Measurements from ENCODE around the gene CD93. TPM values are rescaled to one million over a fixed set of nuclear protein-coding genes. Genes with fewer than 3 reads are reported as not detected.

Gene CD93
- total RNA-seq, 1 donor from 2014 or later: not detected

DNA sequence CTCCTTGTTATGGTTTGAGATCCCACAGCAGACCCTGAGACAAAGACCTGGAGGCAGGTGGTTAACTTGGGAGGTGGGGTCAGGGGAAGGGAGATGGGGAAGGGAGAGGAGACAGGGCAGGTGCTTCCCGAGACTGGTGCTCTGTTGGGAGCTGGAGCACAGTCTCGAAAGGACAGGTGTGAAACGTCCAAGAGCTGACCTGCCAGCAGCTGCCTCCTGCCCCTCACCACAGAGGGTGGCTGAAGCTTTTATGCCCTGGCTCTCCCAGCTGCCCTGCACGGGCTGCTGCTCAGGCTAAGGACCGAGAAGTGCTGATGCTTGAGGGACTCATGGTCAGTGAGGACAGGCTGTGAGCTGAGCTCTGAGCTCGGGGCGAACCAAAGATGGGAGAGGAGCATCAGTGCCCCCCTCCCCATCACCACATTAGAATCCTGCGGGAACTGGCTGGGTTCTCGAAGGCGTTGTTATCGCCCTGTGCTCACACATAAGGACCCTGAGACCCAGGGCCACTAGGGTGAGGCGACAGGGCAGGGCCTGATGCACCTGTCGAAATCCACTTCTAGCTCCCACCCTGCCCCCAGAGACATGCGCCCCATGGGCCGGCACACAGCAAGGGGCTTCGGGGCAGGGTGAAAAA, 25.3 kb upstream of the CD93 start:
- TF ChIP-seq, protein P1, sequence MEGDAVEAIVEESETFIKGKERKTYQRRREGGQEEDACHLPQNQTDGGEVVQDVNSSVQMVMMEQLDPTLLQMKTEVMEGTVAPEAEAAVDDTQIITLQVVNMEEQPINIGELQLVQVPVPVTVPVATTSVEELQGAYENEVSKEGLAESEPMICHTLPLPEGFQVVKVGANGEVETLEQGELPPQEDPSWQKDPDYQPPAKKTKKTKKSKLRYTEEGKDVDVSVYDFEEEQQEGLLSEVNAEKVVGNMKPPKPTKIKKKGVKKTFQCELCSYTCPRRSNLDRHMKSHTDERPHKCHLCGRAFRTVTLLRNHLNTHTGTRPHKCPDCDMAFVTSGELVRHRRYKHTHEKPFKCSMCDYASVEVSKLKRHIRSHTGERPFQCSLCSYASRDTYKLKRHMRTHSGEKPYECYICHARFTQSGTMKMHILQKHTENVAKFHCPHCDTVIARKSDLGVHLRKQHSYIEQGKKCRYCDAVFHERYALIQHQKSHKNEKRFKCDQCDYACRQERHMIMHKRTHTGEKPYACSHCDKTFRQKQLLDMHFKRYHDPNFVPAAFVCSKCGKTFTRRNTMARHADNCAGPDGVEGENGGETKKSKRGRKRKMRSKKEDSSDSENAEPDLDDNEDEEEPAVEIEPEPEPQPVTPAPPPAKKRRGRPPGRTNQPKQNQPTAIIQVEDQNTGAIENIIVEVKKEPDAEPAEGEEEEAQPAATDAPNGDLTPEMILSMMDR (IDR thresholded peaks at IDR 0.05): no peak
- ATAC-seq (ENCODE audit: low read depth) (no peak), DNase-seq (no peak)
- ChIA-PET CTCF (no interaction called here), POLR2A (no interaction called here)
- H3K27me3 Mint-ChIP-seq: no peaks in the 10 kb centered on the region
- no peak overlapping the region for H3K4me3 Mint-ChIP-seq
- H3K4me1 Mint-ChIP-seq: no peaks in the 10 kb centered on the region
- intact Hi-C loops (cut with micrococcal nuclease): no loop called here
- no peak overlapping the region for H3K27ac Mint-ChIP-seq
- no peaks in the 10 kb centered on the region for H3K36me3 Mint-ChIP-seq (ENCODE audit: low read depth)
- H3K9me3 Mint-ChIP-seq: no peaks in the 10 kb centered on the region

DNA sequence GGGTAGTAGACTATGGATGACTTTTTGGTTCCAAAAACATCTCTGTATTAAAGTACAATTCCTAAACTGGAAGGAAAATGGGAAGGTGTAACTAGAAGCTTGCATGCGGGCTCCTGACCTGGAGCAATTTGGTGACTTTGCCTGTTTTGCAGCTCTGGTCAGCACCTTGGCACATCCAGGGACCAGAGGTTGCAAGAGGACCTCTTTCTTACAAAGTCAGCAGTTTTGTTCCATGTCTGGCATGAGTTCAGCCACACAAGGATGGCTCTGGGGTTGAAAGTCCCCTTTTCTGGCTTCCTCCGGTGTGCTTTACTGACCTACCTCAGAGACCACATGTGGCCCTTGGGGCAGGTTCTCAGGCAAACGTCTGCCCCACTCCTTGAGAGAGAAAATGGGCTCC, 22.7 kb upstream of the CD93 start:
- Mint-ChIP-seq H3K27ac (no peak overlapping the region), H3K36me3 (ENCODE audit: low read depth) (no peaks in the 10 kb centered on the region), H3K9me3 (no peaks in the 10 kb centered on the region), H3K4me1 (no peaks in the 10 kb centered on the region), H3K27me3 (no peaks in the 10 kb centered on the region), H3K4me3 (no peak overlapping the region)
- ATAC-seq (ENCODE audit: low read depth): no peak
- intact Hi-C loops (cut with micrococcal nuclease): no loop called here
- TF ChIP-seq, protein P1 (IDR thresholded peaks at IDR 0.05): no peak
- ChIA-PET POLR2A (no interaction called here), CTCF (no interaction called here)
- no peak for DNase-seq

DNA sequence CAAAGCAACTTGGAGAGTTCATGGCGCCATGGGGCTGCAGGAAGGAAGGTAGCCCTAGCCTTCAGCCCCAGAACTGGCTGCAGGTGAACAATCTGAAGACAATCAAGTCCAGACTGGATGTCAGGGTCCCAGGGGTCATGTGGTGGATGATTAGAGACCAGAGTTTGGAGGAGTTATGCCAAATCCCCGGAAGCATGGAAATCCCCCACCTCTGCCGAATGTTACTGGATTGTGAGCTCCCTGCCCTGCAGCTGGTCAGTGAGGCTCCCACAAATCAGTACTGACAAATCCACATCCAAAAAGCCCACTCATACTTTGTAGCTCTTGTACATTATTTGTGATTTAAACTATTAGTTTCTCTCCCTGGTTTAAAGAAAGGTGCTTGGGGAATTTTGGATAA, 21.3 kb upstream of the CD93 start:
- Mint-ChIP-seq H3K36me3 (ENCODE audit: low read depth) (no peaks in the 10 kb centered on the region), H3K4me1 (no peaks in the 10 kb centered on the region), H3K9me3 (no peaks in the 10 kb centered on the region), H3K27me3 (no peaks in the 10 kb centered on the region), H3K27ac (no peak overlapping the region), H3K4me3 (no peak overlapping the region)
- ChIA-PET CTCF (no interaction called here), POLR2A (no interaction called here)
- ATAC-seq (ENCODE audit: low read depth) (no peak), DNase-seq (no peak)
- intact Hi-C loops (cut with micrococcal nuclease): no loop called here
- TF ChIP-seq, protein P1 (IDR thresholded peaks at IDR 0.05): no peak

DNA sequence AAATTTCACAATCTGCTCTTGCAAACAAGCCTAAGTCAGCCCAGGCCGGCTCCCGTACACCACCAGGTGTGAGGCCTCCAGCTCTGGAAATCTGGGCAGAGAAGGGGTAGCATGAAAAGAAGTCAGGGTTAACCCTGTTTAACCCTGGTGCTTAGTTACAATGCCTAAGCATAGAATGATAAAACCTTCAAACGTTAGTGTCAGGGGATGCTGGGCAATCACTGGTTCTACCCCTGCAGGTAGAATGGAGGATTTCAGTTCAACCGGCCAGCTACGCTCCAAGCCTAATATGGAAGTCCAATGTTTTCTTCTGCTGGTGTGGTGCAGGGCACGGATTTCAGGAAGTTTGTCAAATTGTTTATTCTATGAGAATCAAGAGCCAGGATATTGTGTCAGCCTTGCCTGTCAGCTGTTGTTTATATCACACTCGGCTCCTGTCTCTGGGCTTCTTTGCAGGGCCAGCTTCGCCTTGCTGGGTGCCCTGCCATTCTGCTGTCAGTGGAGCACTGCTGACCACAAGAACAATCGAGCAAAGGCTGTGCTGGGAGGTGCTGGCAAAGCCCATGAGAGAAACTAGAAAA, 20.2 kb upstream of the CD93 start:
- intact Hi-C loops (cut with micrococcal nuclease): no loop called here
- CTCF ChIA-PET: no interaction called here

DNA sequence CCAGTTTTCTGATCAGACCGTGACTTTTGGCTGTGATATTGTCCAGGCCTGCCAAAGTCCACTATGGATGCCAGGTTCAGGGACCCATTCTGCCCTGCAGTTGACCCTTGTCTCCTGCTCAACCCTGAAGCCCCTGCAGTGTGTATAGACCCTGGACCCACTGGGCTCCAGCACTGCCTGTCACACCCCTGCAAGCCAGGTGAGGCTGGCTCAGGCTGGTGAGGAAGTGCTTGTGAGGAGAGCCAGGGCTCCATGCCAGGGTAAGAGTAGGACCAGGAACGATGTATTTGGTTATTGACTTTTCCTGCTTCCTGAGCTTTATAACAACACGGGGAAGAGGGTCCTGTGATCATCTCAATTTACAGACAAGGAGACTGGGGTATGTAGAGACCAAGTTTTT, 19.1 kb upstream of the CD93 start:
- H3K27me3 Mint-ChIP-seq: no peaks in the 10 kb centered on the region
- H3K4me3 Mint-ChIP-seq: no peak overlapping the region
- no peaks in the 10 kb centered on the region for H3K36me3 Mint-ChIP-seq (ENCODE audit: low read depth)
- ATAC-seq (ENCODE audit: low read depth): no peak
- TF ChIP-seq, protein P1 (IDR thresholded peaks at IDR 0.05): no peak
- no peaks in the 10 kb centered on the region for H3K4me1 Mint-ChIP-seq
- intact Hi-C loops (cut with micrococcal nuclease): no loop called here
- ChIA-PET POLR2A (no interaction called here), CTCF (no interaction called here)
- no peak for DNase-seq
- no peak overlapping the region for H3K27ac Mint-ChIP-seq
- no peaks in the 10 kb centered on the region for H3K9me3 Mint-ChIP-seq

More for the DNA sequence above, 20.2 kb upstream of the CD93 start:
- TF ChIP-seq, protein P1 (IDR thresholded peaks at IDR 0.05): no peak
- Mint-ChIP-seq H3K9me3 (no peaks in the 10 kb centered on the region), H3K27me3 (no peaks in the 10 kb centered on the region), H3K4me3 (no peak overlapping the region), H3K36me3 (ENCODE audit: low read depth) (no peaks in the 10 kb centered on the region), H3K27ac (no peak overlapping the region), H3K4me1 (no peaks in the 10 kb centered on the region)
- no peak for DNase-seq
- POLR2A ChIA-PET: no interaction called here
- ATAC-seq (ENCODE audit: low read depth): no peak
